GM21528 (cell line): ENCODE results near the gene TEAD1.
A peak's percentile ranks its signal among the peaks of the same experiment; 100 is the strongest.

Experiments
- ATAC-seq: cut with Tn5 transposase; IDR thresholded peaks from one replicate; pipeline ENCODE4 v1.9.1; 2021; ENCODE audit warnings: mild to moderate bottlenecking, moderate library complexity; ENCODE audit not compliant: unreplicated experiment, low FRiP score

The TEAD1 gene

DNA sequence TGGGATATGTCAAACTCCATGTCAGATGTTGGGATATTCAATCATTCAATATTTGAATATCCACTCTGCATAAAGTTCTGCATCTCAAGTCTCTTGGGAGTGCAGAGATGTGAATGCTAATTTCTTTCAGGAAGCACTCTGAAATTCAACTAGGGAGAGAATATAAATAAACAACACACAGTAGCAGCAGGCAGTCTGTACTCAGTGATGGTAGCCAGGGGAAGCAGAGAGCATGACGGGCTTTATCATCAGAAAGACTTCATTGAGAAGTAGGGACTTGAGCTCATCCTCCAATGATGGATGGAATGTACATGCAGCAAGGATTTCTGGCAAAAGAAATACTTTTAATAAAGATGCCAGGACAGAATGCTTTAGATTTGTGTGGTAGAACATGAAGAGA lies 9.8 kb upstream of the TEAD1 start:
- no peak for ATAC-seq

DNA sequence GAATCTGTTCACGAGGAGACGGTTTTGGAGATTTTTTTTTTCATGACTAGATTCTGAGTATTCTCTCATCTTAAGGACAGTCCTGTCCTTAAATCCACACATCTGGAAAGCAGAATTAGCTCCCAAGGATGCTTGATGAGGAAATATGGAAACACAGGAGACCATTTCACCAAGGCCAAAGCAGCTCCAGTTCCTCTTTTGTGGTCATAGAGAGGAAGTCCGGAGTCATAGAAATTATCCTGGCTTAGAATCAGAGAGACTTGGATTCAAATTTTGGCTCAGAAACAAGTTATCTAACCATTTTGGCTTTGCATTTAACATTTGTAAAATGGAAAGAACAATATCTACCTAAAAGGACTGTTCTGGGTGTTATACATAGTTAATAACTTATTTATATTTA lies 7.3 kb upstream of the TEAD1 start:
- no peak for ATAC-seq

- no peak for ATAC-seq
These were observed 6.6 kb upstream of the TEAD1 start for GRCh38 chr11:12667646-12668045.

DNA sequence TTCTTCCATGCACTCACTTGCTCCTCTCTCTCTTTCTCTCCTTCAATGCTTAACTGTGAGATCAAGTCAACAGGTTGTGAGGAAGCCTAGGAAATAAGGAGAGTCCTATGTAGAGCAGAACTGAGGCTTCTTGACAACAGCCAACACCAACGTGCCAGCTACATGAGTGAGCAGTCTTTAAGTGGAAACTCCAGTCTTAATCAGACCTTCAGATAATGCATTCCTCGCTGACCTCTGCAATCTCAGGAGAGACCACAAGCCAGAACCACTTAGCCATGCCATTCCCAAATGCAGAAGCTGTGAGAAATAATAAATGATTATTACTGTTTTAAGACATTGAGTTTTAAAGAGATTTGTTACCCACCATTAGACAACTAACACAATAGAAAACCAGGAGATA lies 6.1 kb upstream of the TEAD1 start:
- ATAC-seq, result no peak

- ATAC-seq, result no peak
These were observed 4.3 kb upstream of the TEAD1 start for GRCh38 chr11:12669930-12670329.

GRCh38 chr11:12671370-12671769 lies 2.9 kb upstream of the TEAD1 start:
- no peak for ATAC-seq

- peak; percentile 34 for ATAC-seq
These were observed 659 bp upstream of the TEAD1 start for GRCh38 chr11:12673601-12673923.

- ATAC-seq, result peak; percentile 36
These were observed 332 bp downstream of the TEAD1 start for GRCh38 chr11:12674571-12674935.

GRCh38 chr11:12674936-12675696 lies 895 bp downstream of the TEAD1 start:
- ATAC-seq, result no peak

- ATAC-seq, result no peak
These were observed 1.9 kb downstream of the TEAD1 start for GRCh38 chr11:12675951-12676711.

DNA sequence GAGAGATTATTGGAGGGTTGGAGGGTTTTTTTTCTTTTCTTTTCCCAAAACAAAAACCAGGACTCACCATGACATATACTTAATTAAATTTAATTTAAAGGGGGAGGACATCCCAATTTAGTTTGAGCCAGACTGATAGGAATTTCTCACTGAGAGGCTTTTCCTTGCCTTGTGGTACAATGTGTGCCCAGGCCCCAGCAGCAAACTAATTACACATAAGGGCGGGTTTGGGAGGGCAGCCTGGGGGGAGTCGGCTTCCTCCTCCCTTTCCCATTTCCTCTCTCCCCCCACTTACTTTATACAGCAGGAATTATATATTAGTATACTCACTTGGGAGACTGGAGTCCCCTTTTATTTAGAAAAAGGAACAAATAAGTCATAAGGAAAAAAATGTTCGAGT lies 2.9 kb downstream of the TEAD1 start:
- ATAC-seq, result no peak

DNA sequence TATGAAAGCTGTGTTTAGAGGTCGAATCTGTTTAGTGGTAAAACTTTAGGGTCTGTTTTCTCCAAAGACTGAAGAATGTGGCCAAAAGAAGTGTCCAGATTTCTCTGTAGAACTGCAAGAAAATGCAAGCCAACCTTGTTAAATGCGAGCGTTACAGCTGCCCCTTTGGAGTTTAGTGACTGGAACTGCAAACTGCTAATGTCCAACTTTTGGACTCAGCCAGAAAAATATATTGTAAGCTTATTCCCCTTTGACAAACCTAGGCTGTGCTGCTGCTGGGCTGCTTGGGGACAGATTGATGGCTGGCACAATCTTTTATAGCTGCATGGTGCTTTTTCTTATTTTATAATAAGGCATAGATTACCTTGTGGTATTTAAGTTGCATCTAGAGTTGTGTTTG lies 3.9 kb downstream of the TEAD1 start:
- ATAC-seq, result no peak

- no peak for ATAC-seq
These were observed 4.8 kb downstream of the TEAD1 start for GRCh38 chr11:12678991-12679390.

GRCh38 chr11:12679471-12679870 lies 5.2 kb downstream of the TEAD1 start:
- no peak for ATAC-seq

GRCh38 chr11:12680246-12680939 lies 6.2 kb downstream of the TEAD1 start:
- ATAC-seq, result no peak

DNA sequence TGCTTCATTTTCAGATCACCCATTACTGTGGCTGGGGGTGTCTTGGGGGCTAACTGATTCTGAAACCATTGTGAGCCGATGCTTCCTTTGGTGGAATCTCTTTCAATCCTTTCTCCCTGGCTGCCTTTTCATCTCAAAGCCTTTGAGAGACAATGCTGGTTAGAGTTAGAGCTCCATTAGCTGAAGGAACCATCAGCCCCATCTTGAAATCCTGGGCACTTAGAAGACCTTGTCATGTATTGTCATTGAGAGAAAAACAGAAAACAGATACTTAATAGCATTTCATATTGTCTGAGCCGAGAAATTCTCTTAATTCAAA lies 6.7 kb downstream of the TEAD1 start:
- no peak for ATAC-seq

DNA sequence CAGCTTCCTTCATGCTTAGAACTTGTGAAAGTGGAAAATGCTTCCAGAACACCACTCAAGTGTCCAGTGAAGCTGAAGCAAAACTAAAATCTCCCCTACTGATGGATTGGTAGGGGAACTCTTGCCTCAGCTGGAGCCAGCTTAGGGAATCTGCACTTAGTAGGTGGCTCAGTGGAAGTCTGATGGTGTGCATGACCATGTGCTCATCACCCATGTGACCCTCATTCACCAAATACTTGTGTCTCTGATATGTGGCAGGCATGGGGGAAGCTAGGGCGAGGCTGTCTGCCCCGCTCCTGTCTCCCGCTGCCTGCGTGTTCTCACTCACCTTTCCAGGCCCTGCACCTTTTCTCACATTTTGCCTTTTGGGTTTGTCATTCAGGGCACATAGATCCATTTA lies 7.2 kb downstream of the TEAD1 start:
- ATAC-seq, result no peak

GRCh38 chr11:12682288-12682687 lies 8.1 kb downstream of the TEAD1 start:
- no peak for ATAC-seq

- ATAC-seq, result no peak
These were observed 8.7 kb downstream of the TEAD1 start for GRCh38 chr11:12682737-12683500.

DNA sequence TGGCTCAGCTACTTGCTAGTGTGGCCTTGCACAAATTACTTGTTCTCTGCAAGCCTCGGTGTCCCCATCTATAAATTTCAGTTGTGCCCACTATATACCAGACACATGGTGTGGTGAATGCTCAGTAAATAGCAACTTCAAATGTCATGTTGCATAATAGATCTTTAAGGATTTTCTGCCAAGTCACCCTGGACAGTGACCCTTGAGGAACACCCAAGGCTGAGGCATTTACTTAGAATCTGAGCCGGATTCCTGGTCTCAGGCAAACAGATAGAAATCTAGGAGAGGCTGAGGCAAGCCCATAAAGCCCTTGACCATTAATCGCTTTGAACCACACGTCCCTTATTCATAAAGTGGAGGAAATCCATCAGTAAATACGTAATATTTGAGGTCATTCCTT lies 9.7 kb downstream of the TEAD1 start:
- ATAC-seq, result no peak

GRCh38 chr11:12684315-12684714 lies 10.1 kb downstream of the TEAD1 start:
- ATAC-seq, result no peak
